ENCODE results near the gene ADAM11.

Gene ADAM11

GRCh38 chr17:44786551-44787081, 27.8 kb downstream of the ADAM11 start:
- H3K36me3 ChIP-seq (replicated peaks) = no peaks in the 10 kb centered on the region
- in situ Hi-C loops (cut with MboI; ENCODE audit: low sequenced_read_pairs) = no loop called here
- no peak for DNase-seq (ENCODE audit: low spot score in 2 of 2)
- no peak overlapping the region for H3K4me3 ChIP-seq
- H3K9me3 ChIP-seq = no peaks in the 10 kb centered on the region
- H3K27me3 ChIP-seq (ENCODE audit: low read depth) = no peaks in the 10 kb centered on the region
- no peaks in the 10 kb centered on the region for H3K4me1 ChIP-seq

- in situ Hi-C loops (cut with MboI; ENCODE audit: low sequenced_read_pairs) = no loop called here
- no peaks in the 10 kb centered on the region for H3K36me3 ChIP-seq (replicated peaks)
- no peak for DNase-seq (ENCODE audit: low spot score in 2 of 2)
- no peak overlapping the region for H3K4me3 ChIP-seq
- H3K9me3 ChIP-seq = no peaks in the 10 kb centered on the region
- no peaks in the 10 kb centered on the region for H3K4me1 ChIP-seq
- no peaks in the 10 kb centered on the region for H3K27me3 ChIP-seq (ENCODE audit: low read depth)
Observed at GRCh38 chr17:44787271-44787940, 28.6 kb downstream of the ADAM11 start.

- H3K4me1 ChIP-seq = no peaks in the 10 kb centered on the region
- no peaks in the 10 kb centered on the region for H3K36me3 ChIP-seq (replicated peaks)
- H3K9me3 ChIP-seq = no peaks in the 10 kb centered on the region
- no peak for DNase-seq (ENCODE audit: low spot score in 2 of 2)
- no peaks in the 10 kb centered on the region for H3K27me3 ChIP-seq (ENCODE audit: low read depth)
- no peak overlapping the region for H3K4me3 ChIP-seq
- in situ Hi-C loops (cut with MboI; ENCODE audit: low sequenced_read_pairs) = no loop called here
Observed at GRCh38 chr17:44788139-44788538, 29.4 kb downstream of the ADAM11 start.

GRCh38 chr17:44792276-44792675, 33.5 kb downstream of the ADAM11 start:
- Histone ChIP-seq H3K27me3 (ENCODE audit: low read depth) (no peaks in the 10 kb centered on the region), H3K9me3 (no peaks in the 10 kb centered on the region), H3K4me1 (no peaks in the 10 kb centered on the region), H3K36me3 (replicated peaks) (no peaks in the 10 kb centered on the region), H3K4me3 (no peak overlapping the region)
- no peak for DNase-seq (ENCODE audit: low spot score in 2 of 2)
- in situ Hi-C loops (cut with MboI; ENCODE audit: low sequenced_read_pairs) = no loop called here

GRCh38 chr17:44793885-44794842, 35.4 kb downstream of the ADAM11 start:
- no peak for DNase-seq (ENCODE audit: low spot score in 2 of 2)
- Histone ChIP-seq H3K4me3 (no peak overlapping the region), H3K4me1 (no peaks in the 10 kb centered on the region), H3K36me3 (replicated peaks) (no peaks in the 10 kb centered on the region), H3K9me3 (no peaks in the 10 kb centered on the region), H3K27me3 (ENCODE audit: low read depth) (no peaks in the 10 kb centered on the region)
- in situ Hi-C loops (cut with MboI; ENCODE audit: low sequenced_read_pairs) = no loop called here

GRCh38 chr17:44794851-44795413, 36.1 kb downstream of the ADAM11 start:
- no peak overlapping the region for H3K4me3 ChIP-seq
- DNase-seq (ENCODE audit: low spot score in 2 of 2) = no peak

GRCh38 chr17:44795421-44795820, 36.6 kb downstream of the ADAM11 start:
- in situ Hi-C loops (cut with MboI; ENCODE audit: low sequenced_read_pairs) = no loop called here
- Histone ChIP-seq H3K4me3 (no peak overlapping the region), H3K9me3 (no peaks in the 10 kb centered on the region), H3K4me1 (no peaks in the 10 kb centered on the region), H3K27me3 (ENCODE audit: low read depth) (no peaks in the 10 kb centered on the region), H3K36me3 (replicated peaks) (peaks cover 3% of the 10 kb centered on the region; the same call in 1 of the 2 replicates)
- no peak for DNase-seq (ENCODE audit: low spot score in 2 of 2)

More at GRCh38 chr17:44794851-44795413, 36.1 kb downstream of the ADAM11 start:
- H3K4me1 ChIP-seq = no peaks in the 10 kb centered on the region
- no peaks in the 10 kb centered on the region for H3K36me3 ChIP-seq (replicated peaks)
- in situ Hi-C loops (cut with MboI; ENCODE audit: low sequenced_read_pairs) = no loop called here
- H3K27me3 ChIP-seq (ENCODE audit: low read depth) = no peaks in the 10 kb centered on the region
- H3K9me3 ChIP-seq = no peaks in the 10 kb centered on the region

GRCh38 chr17:44795928-44796327, 37.1 kb downstream of the ADAM11 start:
- Histone ChIP-seq H3K27me3 (ENCODE audit: low read depth) (no peaks in the 10 kb centered on the region), H3K4me3 (no peak overlapping the region), H3K4me1 (no peaks in the 10 kb centered on the region), H3K36me3 (replicated peaks) (peaks cover 4% of the 10 kb centered on the region; the same call in 1 of the 2 replicates), H3K9me3 (no peaks in the 10 kb centered on the region)
- DNase-seq (ENCODE audit: low spot score in 2 of 2) = no peak
- in situ Hi-C loops (cut with MboI; ENCODE audit: low sequenced_read_pairs) = no loop called here

- DNase-seq (ENCODE audit: low spot score in 2 of 2) = no peak
- H3K4me1 ChIP-seq = no peaks in the 10 kb centered on the region
- no peaks in the 10 kb centered on the region for H3K9me3 ChIP-seq
- H3K4me3 ChIP-seq = no peak overlapping the region
- in situ Hi-C loops (cut with MboI; ENCODE audit: low sequenced_read_pairs) = no loop called here
- peaks cover 4% of the 10 kb centered on the region for H3K36me3 ChIP-seq (replicated peaks)
- no peaks in the 10 kb centered on the region for H3K27me3 ChIP-seq (ENCODE audit: low read depth)
Observed at GRCh38 chr17:44796731-44797130, 37.9 kb downstream of the ADAM11 start.

GRCh38 chr17:44797802-44798201, 39.0 kb downstream of the ADAM11 start:
- in situ Hi-C loops (cut with MboI; ENCODE audit: low sequenced_read_pairs) = no loop called here
- no peak for DNase-seq (ENCODE audit: low spot score in 2 of 2)
- Histone ChIP-seq H3K4me3 (no peak overlapping the region), H3K36me3 (replicated peaks) (peaks cover 8% of the 10 kb centered on the region), H3K9me3 (no peaks in the 10 kb centered on the region), H3K4me1 (no peaks in the 10 kb centered on the region), H3K27me3 (ENCODE audit: low read depth) (no peaks in the 10 kb centered on the region)

GRCh38 chr17:44798356-44798755, 39.6 kb downstream of the ADAM11 start:
- H3K27me3 ChIP-seq (ENCODE audit: low read depth) = no peaks in the 10 kb centered on the region
- no peak for DNase-seq (ENCODE audit: low spot score in 2 of 2)
- H3K36me3 ChIP-seq (replicated peaks) = peaks cover 8% of the 10 kb centered on the region
- H3K4me3 ChIP-seq = no peak overlapping the region
- no peaks in the 10 kb centered on the region; the same call in 1 of the 2 replicates for H3K4me1 ChIP-seq
- in situ Hi-C loops (cut with MboI; ENCODE audit: low sequenced_read_pairs) = no loop called here
- H3K9me3 ChIP-seq = no peaks in the 10 kb centered on the region

- in situ Hi-C loops (cut with MboI; ENCODE audit: low sequenced_read_pairs) = no loop called here
- no peaks in the 10 kb centered on the region for H3K27me3 ChIP-seq (ENCODE audit: low read depth)
- H3K36me3 ChIP-seq (replicated peaks) = peaks cover 35% of the 10 kb centered on the region
- no peak for DNase-seq (ENCODE audit: low spot score in 2 of 2)
- no peaks in the 10 kb centered on the region for H3K9me3 ChIP-seq
- no peaks in the 10 kb centered on the region; the same call in none of the 2 replicates for H3K4me1 ChIP-seq
- no peak overlapping the region for H3K4me3 ChIP-seq
Observed at GRCh38 chr17:44801880-44802279, 43.1 kb downstream of the ADAM11 start.

GRCh38 chr17:44804302-44805089, 45.7 kb downstream of the ADAM11 start:
- H3K9me3 ChIP-seq = no peaks in the 10 kb centered on the region; the same call in 1 of the 2 replicates
- H3K4me1 ChIP-seq = no peaks in the 10 kb centered on the region; the same call in none of the 2 replicates
- in situ Hi-C loops (cut with MboI; ENCODE audit: low sequenced_read_pairs) = no loop called here
- H3K4me3 ChIP-seq = no peak overlapping the region
- H3K27me3 ChIP-seq (ENCODE audit: low read depth) = no peaks in the 10 kb centered on the region
- H3K36me3 ChIP-seq (replicated peaks) = peaks cover 38% of the 10 kb centered on the region
- no peak for DNase-seq (ENCODE audit: low spot score in 2 of 2)

Measured in HAP-1 (cell line).